H1 (cell line): Measurements from ENCODE around the gene RXFP4. TPM values are rescaled to one million over a fixed set of nuclear protein-coding genes. Genes with fewer than 3 reads are reported as not detected.

Source experiments
- CTCF ChIA-PET: fragments of 300-600 bp; sonication (Branson Sonifier 250); formaldehyde crosslinking; loops from one replicate; lab custom pipeline; 2021; ENCODE audit not compliant: partially characterized antibody; lab: Charles Lee
- POLR2A ChIA-PET: fragments of 300-600 bp; sonication (Branson Sonifier 250); formaldehyde crosslinking; loops from one replicate; lab custom pipeline; 2021; ENCODE audit warnings: inconsistent platforms; ENCODE audit not compliant: partially characterized antibody; lab: Charles Lee
- DNase-seq, 2 experiments: peaks; one replicate each; pipeline versions ENCODE4 v3.0.0 to v3.0.0-alpha.2; 2010 to 2022; ENCODE audit warnings: low spot score in 2 of 2, low read depth in 1 of 2, mixed read lengths in 1 of 2
- FAIRE-seq: peaks from 2 replicates; lab custom pipeline; 2011; peaks lifted over from hg19 to GRCh38; lab: Jason Lieb, UNC
- H2AFZ ChIP-seq: 2 replicates; pipeline ENCODE4 v1.8.1; 2012; ENCODE audit warnings: low read length, inconsistent platforms
- H2AK5ac ChIP-seq: 2 replicates; pipeline ENCODE4 v1.6.1; 2013; ENCODE audit warnings: low read depth, low read length
- H2BK120ac ChIP-seq: replicated peaks from 2 replicates; pipeline ENCODE3; 2013; ENCODE audit warnings: low read depth, low read length, inconsistent platforms
- H2BK12ac ChIP-seq: 2 replicates; pipeline ENCODE4 v1.6.1; 2013; ENCODE audit warnings: low read depth, low read length
- H2BK15ac ChIP-seq: 2 replicates; pipeline ENCODE4 v1.6.1; 2013; ENCODE audit warnings: low read length
- H2BK20ac ChIP-seq: 2 replicates; pipeline ENCODE4 v1.6.1; 2013; ENCODE audit warnings: low read length
- H2BK5ac ChIP-seq: 2 replicates; pipeline ENCODE4 v1.6.1; 2013; ENCODE audit warnings: low read depth, low read length
- H3K14ac ChIP-seq: 2 replicates; pipeline ENCODE4 v1.6.1; 2013; ENCODE audit warnings: inconsistent platforms; ENCODE audit not compliant: insufficient read length
- H3K18ac ChIP-seq: 2 replicates; pipeline ENCODE4 v1.6.1; 2013; ENCODE audit warnings: low read length; ENCODE audit errors: extremely low read depth
- H3K23ac ChIP-seq: 2 replicates; pipeline ENCODE4 v1.6.1; 2013; ENCODE audit warnings: inconsistent platforms; ENCODE audit not compliant: insufficient read length
- H3K23me2 ChIP-seq: 2 replicates; pipeline ENCODE4 v1.6.1; 2013; ENCODE audit warnings: low read depth, low read length
- H3K27ac ChIP-seq: 2 replicates; pipeline ENCODE4 v1.6.1; 2011; ENCODE audit warnings: low read depth, low read length, inconsistent platforms
- H3K27me3 ChIP-seq, 4 experiments: replicated peaks in 1 of 4; 1 replicate in 1 of 4; 2 replicates in 3 of 4; pipeline versions ENCODE4 v1.6.1 to v1.8.1; 2011 to 2013; ENCODE audit warnings: low read length in 3 of 4, mild to moderate bottlenecking in 3 of 4, inconsistent platforms in 2 of 4, mixed read lengths in 2 of 4, moderate library complexity in 1 of 4; ENCODE audit not compliant: control insufficient read depth in 3 of 4, insufficient read depth in 3 of 4; ENCODE audit errors: extremely low read depth in 1 of 4
- H3K36me3 ChIP-seq, 4 experiments: 2 replicates each; pipeline versions ENCODE4 v1.6.1 to v1.8.1; 2011 to 2013; ENCODE audit warnings: mild to moderate bottlenecking in 4 of 4, low read length in 3 of 4, moderate library complexity in 2 of 4, control low read depth in 1 of 4, inconsistent platforms in 1 of 4; ENCODE audit not compliant: insufficient read depth in 4 of 4, control insufficient read depth in 2 of 4
- H3K4ac ChIP-seq: replicated peaks from 2 replicates; pipeline ENCODE3; 2013; ENCODE audit warnings: low read length, low read depth, mixed read lengths, inconsistent platforms; ENCODE audit not compliant: insufficient read length
- H3K4me1 ChIP-seq, 4 experiments: replicated peaks in 1 of 4; 1 replicate in 1 of 4; 2 replicates in 3 of 4; pipeline versions ENCODE4 v1.6.1 to v1.8.1; 2011 to 2013; ENCODE audit warnings: low read length in 3 of 4, inconsistent platforms in 2 of 4, mixed read lengths in 1 of 4; ENCODE audit not compliant: insufficient read depth in 4 of 4, control insufficient read depth in 3 of 4
- H3K4me2 ChIP-seq, 2 experiments: 2 replicates each; pipeline versions ENCODE4 v1.6.1 to v1.8.1; 2011 to 2013; ENCODE audit warnings: low read depth in 2 of 2, low read length in 2 of 2, control low read depth in 1 of 2, inconsistent platforms in 1 of 2, mild to moderate bottlenecking in 1 of 2; ENCODE audit not compliant: insufficient read depth in 1 of 2
- H3K4me3 ChIP-seq, 4 experiments: fragments of 200-600, 300-600 bp in 1 of 4; sonication (generic), shearing (Covaris generic), sonication (Bioruptor Twin) in 1 of 4; 2 replicates each; pipeline versions ENCODE4 v1.5.1 to v1.8.1; 2011 to 2016; ENCODE audit warnings: low read length in 4 of 4, low read depth in 3 of 4, control low read depth in 2 of 4, inconsistent platforms in 2 of 4, mild to moderate bottlenecking in 2 of 4, mixed read lengths in 1 of 4, moderate library complexity in 1 of 4; ENCODE audit not compliant: insufficient read depth in 2 of 4; ENCODE audit errors: extremely low read depth in 1 of 4
- H3K56ac ChIP-seq: replicated peaks from 2 replicates; pipeline ENCODE3; 2013; ENCODE audit warnings: low read depth, mild to moderate bottlenecking, mixed read lengths, low read length, inconsistent platforms; ENCODE audit not compliant: insufficient read length
- H3K79me1 ChIP-seq: 2 replicates; pipeline ENCODE4 v1.6.1; 2013; ENCODE audit warnings: low read depth, low read length, control low read depth
- H3K79me2 ChIP-seq, 2 experiments: 2 replicates each; pipeline versions ENCODE4 v1.6.1 to v1.8.1; 2012 to 2013; ENCODE audit warnings: low read length in 2 of 2, mild to moderate bottlenecking in 2 of 2, inconsistent platforms in 1 of 2; ENCODE audit not compliant: insufficient read depth in 2 of 2, control insufficient read depth in 1 of 2
- H3K9ac ChIP-seq, 4 experiments: replicated peaks in 1 of 4; 1 replicate in 1 of 4; 2 replicates in 3 of 4; pipeline versions ENCODE4 v1.6.1 to v1.8.1; 2011 to 2013; ENCODE audit warnings: low read depth in 3 of 4, low read length in 3 of 4, control low read depth in 2 of 4, mild to moderate bottlenecking in 2 of 4, moderate library complexity in 2 of 4, inconsistent platforms in 1 of 4; ENCODE audit errors: extremely low read depth in 1 of 4
- H3K9me3 ChIP-seq, 2 experiments: 2 replicates each; pipeline versions ENCODE4 v1.6.1 to v1.8.1; 2012 to 2013; ENCODE audit warnings: mild to moderate bottlenecking in 2 of 2, moderate library complexity in 2 of 2, control low read depth in 1 of 2, inconsistent platforms in 1 of 2, low read depth in 1 of 2, low read length in 1 of 2, mixed read lengths in 1 of 2; ENCODE audit not compliant: insufficient read depth in 2 of 2
- H4K20me1 ChIP-seq, 2 experiments: replicated peaks in 1 of 2; 2 replicates each; pipeline versions ENCODE3 to v1.8.1; 2011 to 2013; ENCODE audit warnings: inconsistent platforms in 2 of 2, low read length in 2 of 2, mild to moderate bottlenecking in 1 of 2; ENCODE audit not compliant: insufficient read depth in 2 of 2, control insufficient read depth in 1 of 2
- H4K5ac ChIP-seq: 2 replicates; pipeline ENCODE4 v1.6.1; 2013; ENCODE audit warnings: low read length, low read depth, mixed read lengths, inconsistent platforms; ENCODE audit not compliant: insufficient read length
- H4K8ac ChIP-seq: 2 replicates; pipeline ENCODE4 v1.8.0; 2013; ENCODE audit warnings: mild to moderate bottlenecking, moderate library complexity, low read length, inconsistent platforms; ENCODE audit not compliant: insufficient read depth; ENCODE audit errors: extremely low read depth
- H4K91ac ChIP-seq: replicated peaks from 2 replicates; pipeline ENCODE3; 2013; ENCODE audit warnings: low read length, mixed read lengths, inconsistent platforms; ENCODE audit not compliant: insufficient read length
- ASH2L ChIP-seq: fragments of 200-600, 300-600 bp; sonication (generic); IDR thresholded peaks from one replicate; pipeline ENCODE4 v1.7.1; 2017; ENCODE audit warnings: low read length
- ATF3 ChIP-seq: IDR thresholded peaks from 2 replicates; pipeline ENCODE4 v1.6.1; 2011; ENCODE audit warnings: low read depth, mild to moderate bottlenecking, low read length; ENCODE audit not compliant: insufficient read depth
- HDAC6 ChIP-seq: IDR thresholded peaks from one replicate; pipeline ENCODE4 v1.7.1; 2012; ENCODE audit warnings: low read depth, mild to moderate bottlenecking, inconsistent platforms, low read length, moderate library complexity
- PHF8 ChIP-seq: fragments of 200-600 bp; sonication (generic); conservative IDR thresholded peaks from 2 replicates; pipeline ENCODE4 v1.7.1; 2012; ENCODE audit warnings: low read depth, mild to moderate bottlenecking, inconsistent platforms, low read length, moderate library complexity
- POLR2A ChIP-seq, 2 experiments: IDR thresholded peaks; 1 replicate in 1 of 2; 2 replicates in 1 of 2; pipeline ENCODE4 v1.6.1; 2011; ENCODE audit warnings: low read depth in 2 of 2, low read length in 2 of 2, mild to moderate bottlenecking in 2 of 2; ENCODE audit errors: control extremely low read depth in 1 of 2
- POLR2AphosphoS5 ChIP-seq: IDR thresholded peaks from 2 replicates; pipeline ENCODE4 v1.6.1; 2011; ENCODE audit warnings: low read depth, low read length
- RXRA ChIP-seq: IDR thresholded peaks from 2 replicates; pipeline ENCODE4 v1.6.1; 2011; ENCODE audit warnings: low read depth, mild to moderate bottlenecking, low read length, moderate library complexity; ENCODE audit not compliant: insufficient read depth
- SIN3A ChIP-seq, 2 experiments: IDR thresholded peaks in 1 of 2; conservative IDR thresholded peaks in 1 of 2; 2 replicates each; pipeline ENCODE4 v1.6.1; 2011 to 2012; ENCODE audit warnings: low read length in 2 of 2, improper control_type of control experiment in 1 of 2, low read depth in 1 of 2, mild to moderate bottlenecking in 1 of 2
- TAF1 ChIP-seq: IDR thresholded peaks from 2 replicates; pipeline ENCODE4 v1.6.1; 2011; ENCODE audit warnings: mild to moderate bottlenecking, low read depth, low read length
- TAF7 ChIP-seq: optimal IDR thresholded peaks from 2 replicates; pipeline ENCODE3; 2011; ENCODE audit warnings: low read depth, mild to moderate bottlenecking, inconsistent platforms, low read length, moderate library complexity, borderline replicate concordance
- ZNF274 ChIP-seq: IDR thresholded peaks from 2 replicates; pipeline ENCODE4 v1.7.0; 2012; ENCODE audit warnings: low read length, borderline replicate concordance; ENCODE audit errors: extremely low read depth
- WGBS, 2 experiments: shearing (Covaris generic) in 1 of 2; methylation state at CpG; one replicate each; pipeline versions ENCODE4 v1.1.6 to v1.1.7; 2013 to 2015; ENCODE audit warnings: low lambda C conversion rate in 2 of 2, mixed read lengths in 2 of 2, inconsistent platforms in 1 of 2, low coverage in 1 of 2, missing lambda C conversion rate in 1 of 2; ENCODE audit not compliant: insufficient replicate concordance in 2 of 2, insufficient coverage in 1 of 2, insufficient read length in 1 of 2; ENCODE audit errors: extremely low coverage in 1 of 2, missing lambda C conversion rate in 1 of 2; 5-methylcytosine and 5-hydroxymethylcytosine counted together
- polyA plus RNA-seq, 7 experiments: library from polyadenylated mRNA; depleted of rRNA in 3 of 7; stranded (reverse) in 5 of 7; unstranded in 2 of 7; fragments of >200 nt in 5 of 7; fragments of 200-250 nt in 2 of 7; gene quantifications; 1 replicate in 5 of 7; 2 replicates in 1 of 7; 4 replicates in 1 of 7; pipeline versions ENCODE4 v1.2.1 to v1.2.3, GENCODE V29; 2011 to 2013; ENCODE audit warnings: missing spikeins in 2 of 7, mixed read lengths in 2 of 7
- total RNA-seq: library from RNA; stranded (reverse); fragmentation: NEBNext Ultra II Directional; extraction: Animal tissue kit (Norgen Biotek cat#: 25700); gene quantifications from 2 replicates; pipeline ENCODE4 v1.2.1, GENCODE V29; 2021

The RXFP4 gene
- total and polyA plus RNA-seq, 2 of the 8 experiments (the other 6 are each of a cell fraction or from before 2014, with no cell fraction given), result not detected

- POLR2A ChIA-PET, result interaction anchor here (0.7 to 1.5 kb wide), 7 partner anchors 9 to 33 kb away, joined by 3 to 5 read pairs (median 5); no protein-coding TSS in a partner anchor
- FAIRE-seq, result no peak
- 91% methylated on average over 6 of the region's 6 CpGs; no CpG with 5 or more reads in 1 of the 2 experiments for WGBS, 2 experiments
Measured at GRCh38 chr1:155951753-155952504, 10.5 kb downstream of the RXFP4 start.

More at GRCh38 chr1:155951753-155952504, 10.5 kb downstream of the RXFP4 start:
- Histone ChIP-seq H2BK120ac (no peak overlapping the region), H4K91ac (no peak overlapping the region), H3K56ac (no peak overlapping the region), H3K9me3 (no peaks in the 10 kb centered on the region), H2BK15ac (no peak overlapping the region), H3K36me3 (peaks cover 31 to 92% (median 70%) of the 10 kb centered on the region in 4 experiments; a peak in 7 of 8 replicates), H3K27me3 (no peaks in the 10 kb centered on the region), H3K9ac (no peak overlapping the region), H3K23ac (no peak overlapping the region), H4K5ac (no peak overlapping the region), H4K8ac (peak overlapping the region; percentile 23; the same call in 1 of the 2 replicates), H2AK5ac (no peak overlapping the region), H3K4me3 (no peak overlapping the region), H2BK5ac (no peak overlapping the region), H2BK20ac (no peak overlapping the region), H3K27ac (no peak overlapping the region), H3K4me2 (no peak overlapping the region), H3K23me2 (no peaks in the 10 kb centered on the region), H3K79me1 (no peaks in the 10 kb centered on the region), H2BK12ac (no peak overlapping the region), H3K14ac (no peak overlapping the region), H2AFZ (no peak overlapping the region), H4K20me1 (peaks cover 0 to 5% of the 10 kb centered on the region in 2 experiments), H3K18ac (no peak overlapping the region), H3K4ac (no peak overlapping the region), H3K79me2 (no peaks in the 10 kb centered on the region), H3K4me1 (peaks cover 0 to 2% (median 0%) of the 10 kb centered on the region in 4 experiments; a peak in 1 of 7 replicates)
- CTCF ChIA-PET, result interaction anchor here (0.7 to 1.4 kb wide), 7 partner anchors 8 to 38 kb away, joined by 3 to 5 read pairs (median 3); partner anchors contain the start of gene ARHGEF2
- no peak for DNase-seq
- TF ChIP-seq PHF8 (no peak), TAF7 (no peak), SIN3A (conservative IDR thresholded peaks at IDR 0.05 in 1 of 2, IDR thresholded peaks at IDR 0.05 in 1 of 2; ENCODE audit: low read depth in 1 of 2, low read length in 2 of 2) (no peak), ATF3 (no peak), POLR2AphosphoS5 (no peak), POLR2A (IDR thresholded peaks at IDR 0.05; ENCODE audit: control extremely low read depth in 1 of 2, low read depth in 2 of 2, low read length in 2 of 2) (no peak), ASH2L (no peak), RXRA (no peak), ZNF274 (no peak), TAF1 (no peak), HDAC6 (no peak)
